Amniotic stem cell (primary cell): ENCODE results near the gene TNIK.

ENCODE experiments used
- DNase-seq: peaks from one replicate; lab custom pipeline; 2025; lab: John Stamatoyannopoulos, UW

TNIK gene

DNA sequence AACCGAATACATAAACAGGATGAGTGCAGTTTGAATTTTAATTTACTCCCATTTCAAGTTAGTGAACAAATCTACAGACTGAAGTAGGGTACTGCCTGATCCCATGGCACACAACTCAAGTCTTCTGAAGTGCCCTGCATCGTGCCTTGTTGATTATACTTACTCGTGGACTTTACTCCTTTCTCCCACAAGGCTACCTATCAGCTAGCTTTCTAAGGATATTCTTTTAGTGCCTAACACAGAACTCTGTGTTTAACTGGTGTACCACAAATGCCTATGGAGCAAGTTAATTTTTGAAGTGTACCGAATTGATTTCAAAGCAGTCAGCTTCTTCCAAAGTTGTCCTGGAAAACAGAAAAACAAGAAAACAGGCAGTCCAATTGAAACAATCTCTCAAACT is 119.8 kb downstream of the TNIK start:
- DNase-seq, result no peak

GRCh38 chr3:171339598-171339997 is 120.6 kb downstream of the TNIK start:
- no peak for DNase-seq

GRCh38 chr3:171336406-171336805 is 123.8 kb downstream of the TNIK start:
- DNase-seq, result no peak

DNA sequence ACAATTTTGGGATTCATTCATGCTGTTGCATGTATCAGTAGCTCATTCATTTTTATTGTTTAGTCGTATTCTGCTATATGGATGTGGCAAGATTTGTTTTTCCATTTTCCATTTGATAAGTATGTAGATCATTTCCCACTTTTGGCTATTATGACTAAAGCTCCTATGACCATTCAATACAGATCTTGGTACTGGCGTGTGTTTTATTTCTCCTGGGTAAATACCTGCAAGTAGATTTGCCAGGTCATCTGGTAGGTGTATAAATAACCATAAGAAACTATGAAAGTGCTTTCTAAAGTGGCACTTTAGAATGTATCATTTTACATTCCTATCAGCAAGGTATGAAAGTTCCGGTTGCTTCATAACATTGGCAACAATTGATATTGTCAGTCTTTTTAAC is 124.6 kb downstream of the TNIK start:
- DNase-seq, result no peak

DNA sequence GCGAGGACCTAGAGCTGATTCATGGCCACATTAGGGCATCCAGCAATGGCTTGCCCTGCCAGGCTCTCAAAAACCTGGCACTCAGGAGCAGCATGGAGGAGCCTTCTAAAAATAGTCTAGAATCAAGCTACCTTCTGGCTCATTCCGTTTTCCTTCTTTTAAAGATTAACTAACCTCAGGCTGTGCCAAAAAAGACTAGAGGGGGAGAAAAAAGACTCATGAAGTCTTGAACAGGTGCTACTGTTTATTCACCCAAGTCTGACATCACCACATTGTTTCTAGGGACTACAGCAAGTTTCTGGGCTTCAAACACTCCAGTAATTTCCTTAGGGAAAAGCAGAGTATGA is 125.8 kb downstream of the TNIK start:
- DNase-seq, result no peak

- DNase-seq, result no peak
These were observed 126.3 kb downstream of the TNIK start for GRCh38 chr3:171333784-171334464.

GRCh38 chr3:171330938-171331337 is 129.3 kb downstream of the TNIK start:
- DNase-seq, result no peak

GRCh38 chr3:171329746-171330145 is 130.5 kb downstream of the TNIK start:
- DNase-seq, result no peak

DNA sequence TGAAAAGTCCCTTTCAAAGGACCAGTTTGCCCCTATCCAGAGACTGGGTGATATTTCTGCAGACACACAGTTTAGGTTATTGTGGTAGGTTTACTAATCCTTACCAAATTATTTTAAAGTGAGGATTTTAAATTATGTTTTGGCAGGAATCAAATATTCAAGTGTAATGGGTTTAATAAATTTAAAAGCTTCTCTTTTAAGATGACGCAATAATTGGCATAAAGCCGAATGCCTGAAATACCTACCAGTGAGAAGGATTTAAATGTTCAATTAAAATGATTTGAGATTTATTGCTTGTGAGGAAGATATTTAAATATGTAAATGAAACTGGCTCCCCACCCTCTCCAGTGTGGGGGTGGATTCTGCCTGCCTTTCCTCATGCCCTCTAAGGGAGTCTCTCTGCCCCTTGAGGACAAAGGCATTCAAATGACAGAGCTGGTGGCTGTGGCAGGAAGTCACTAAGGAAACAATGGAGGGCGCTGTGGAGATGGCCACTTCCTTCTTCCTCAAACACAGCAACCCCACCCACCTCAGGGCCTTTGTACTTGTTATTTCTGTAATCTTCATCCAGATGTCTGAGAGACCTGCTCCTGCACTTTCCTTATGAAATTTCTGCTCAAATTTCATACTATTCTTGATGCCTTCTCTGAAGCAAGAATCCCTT is 131.7 kb downstream of the TNIK start:
- DNase-seq, result no peak

DNA sequence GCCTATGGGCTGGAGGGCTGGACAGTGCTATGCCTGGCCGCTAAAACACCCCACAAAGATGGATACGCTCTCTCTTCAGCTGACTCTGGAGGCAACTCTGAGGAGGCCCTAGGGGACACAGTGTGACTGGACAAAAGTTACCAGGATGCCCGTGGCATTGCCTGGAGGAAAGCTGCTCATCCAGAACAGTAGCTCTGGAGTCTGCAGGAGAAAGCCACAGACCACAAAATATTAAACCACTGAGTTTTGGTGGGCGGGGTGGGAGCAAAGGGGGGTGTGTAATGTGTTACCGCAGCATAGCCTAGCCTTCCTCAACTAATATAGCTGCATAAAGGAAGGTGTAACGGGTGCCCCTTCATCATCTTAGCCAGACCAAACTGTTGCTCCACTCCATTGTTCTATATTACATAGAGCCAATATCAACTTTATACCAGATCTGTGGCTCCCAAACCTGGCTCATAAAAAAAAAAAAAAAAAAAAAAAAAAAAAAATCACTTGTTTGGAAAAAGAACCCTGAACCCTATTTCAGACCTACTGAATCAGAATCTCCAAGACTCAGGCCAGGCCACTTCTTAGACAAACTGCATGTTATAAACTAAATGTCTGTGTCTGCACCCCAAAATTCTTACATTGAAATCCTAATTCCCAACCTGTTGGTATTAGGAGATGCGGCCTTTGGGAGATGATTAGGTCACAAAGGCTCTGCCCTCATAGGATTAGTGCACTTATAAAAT is 132.6 kb downstream of the TNIK start:
- DNase-seq, result no peak

DNA sequence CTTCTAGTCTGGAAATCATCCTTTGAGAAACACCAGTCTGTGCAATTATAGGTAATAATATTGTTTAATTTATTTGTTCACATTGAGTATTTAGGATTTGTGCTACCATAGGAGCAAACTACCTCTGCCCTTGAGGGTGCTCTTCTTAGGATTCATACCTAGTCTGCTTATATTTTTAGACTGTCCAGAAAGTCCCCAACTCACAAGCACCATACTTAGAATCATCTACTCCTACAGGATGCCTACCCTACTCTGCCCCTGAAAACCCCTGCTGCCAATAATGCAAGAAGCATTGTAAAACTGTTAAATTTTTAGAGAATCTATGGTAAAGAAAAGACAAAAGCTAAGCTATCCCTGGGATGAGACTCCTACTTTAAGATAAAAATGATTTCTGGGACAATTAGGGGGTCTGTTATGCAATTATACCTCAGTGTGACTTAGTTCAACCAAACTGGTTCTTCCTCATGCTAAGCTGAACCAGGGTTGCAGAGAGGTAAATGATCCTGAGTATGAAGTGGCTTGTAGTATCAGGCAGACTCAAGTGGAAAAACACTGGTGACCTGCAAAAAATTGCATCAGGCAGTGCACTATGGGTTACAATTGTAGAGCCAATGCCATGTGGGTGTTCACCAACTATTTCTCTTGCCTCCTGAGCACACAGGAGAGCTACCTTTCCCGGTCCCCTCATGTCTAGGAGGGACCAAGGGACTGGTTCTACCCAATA is 133.3 kb downstream of the TNIK start:
- no peak for DNase-seq

DNA sequence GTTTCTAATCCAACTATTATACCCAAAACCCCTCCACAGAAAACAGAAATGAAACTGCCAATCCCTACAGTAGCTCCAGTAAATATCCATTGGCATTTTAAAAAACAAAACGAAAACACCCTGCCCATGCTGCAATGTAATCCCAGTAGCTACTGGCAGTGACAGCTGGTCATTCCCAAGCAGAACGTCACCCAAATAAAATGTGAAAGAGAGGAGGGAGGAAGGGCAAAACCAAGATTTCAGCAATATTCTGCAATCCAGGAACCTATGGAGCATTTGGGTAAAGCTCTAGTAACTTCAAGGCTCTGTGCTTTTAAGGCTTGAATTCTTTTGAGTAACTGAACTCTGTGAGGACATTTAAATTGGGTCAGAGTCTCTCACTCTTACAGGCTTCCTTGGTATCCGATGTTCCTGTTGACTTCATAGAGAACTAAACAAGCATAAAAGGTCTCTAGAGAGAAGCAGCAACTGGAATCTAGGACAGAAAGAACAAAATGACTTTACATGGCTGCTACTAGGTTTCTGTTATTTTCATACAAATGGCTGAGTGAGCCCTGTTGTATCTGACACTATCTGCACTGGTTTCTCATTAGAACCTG is 136.2 kb downstream of the TNIK start:
- no peak for DNase-seq

GRCh38 chr3:171321559-171322360 is 138.4 kb downstream of the TNIK start:
- no peak for DNase-seq

DNA sequence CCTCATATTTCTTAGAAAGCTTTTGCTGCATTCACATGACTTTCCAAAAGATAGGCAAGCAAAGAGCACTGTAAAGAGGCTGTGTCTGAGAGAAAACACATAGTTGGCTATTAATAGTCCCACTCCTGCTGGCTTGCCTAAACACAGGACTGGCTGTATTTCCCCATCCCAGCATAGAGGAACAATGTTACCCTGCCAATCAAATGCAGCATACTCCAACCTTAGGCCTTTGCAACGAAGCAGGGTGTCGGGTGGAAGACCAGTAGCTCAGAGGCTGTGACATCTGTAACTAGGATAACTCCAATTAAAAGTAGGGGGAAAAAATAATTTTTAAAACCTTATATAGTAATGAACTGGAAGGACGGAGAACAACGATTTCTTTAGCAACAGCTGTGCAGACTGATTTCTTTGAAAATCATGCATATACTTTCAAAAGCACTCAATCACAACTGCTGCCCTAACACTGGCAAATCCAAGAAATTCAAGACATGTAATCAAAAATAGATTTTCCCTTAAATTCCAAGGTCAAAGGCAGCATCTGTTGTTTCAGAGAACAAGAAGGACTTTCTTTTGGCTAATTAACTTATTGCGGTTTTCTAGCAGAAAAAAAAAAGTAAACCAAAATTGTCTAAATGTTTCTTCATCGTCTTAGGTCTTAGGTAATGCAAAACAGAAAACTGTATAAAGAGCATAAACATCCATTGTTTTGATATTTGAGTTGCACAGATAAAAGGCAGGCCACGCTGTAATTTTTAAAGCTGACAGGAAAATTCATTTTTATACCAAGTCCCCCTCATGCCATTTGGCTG is 139.3 kb downstream of the TNIK start:
- no peak for DNase-seq

DNA sequence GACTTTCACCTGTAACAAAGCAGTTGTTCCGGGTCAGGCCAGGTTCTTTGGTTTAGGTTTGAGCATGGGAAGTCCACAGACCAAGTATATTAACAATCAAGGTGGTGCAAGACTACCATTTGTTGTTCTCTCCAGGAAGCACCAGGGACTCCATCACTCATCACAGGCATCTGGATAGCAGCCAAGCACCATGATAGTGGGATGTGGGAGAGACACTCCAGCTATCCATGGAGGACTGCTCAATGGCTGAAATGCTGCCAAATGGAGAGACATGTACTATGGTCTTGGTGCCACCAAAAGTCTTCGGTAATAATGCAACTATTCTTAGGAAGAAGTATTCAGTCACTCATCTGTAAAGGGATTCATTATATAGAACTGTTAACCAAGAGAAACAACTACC is 143.0 kb downstream of the TNIK start:
- no peak for DNase-seq

GRCh38 chr3:171315919-171316318 is 144.3 kb downstream of the TNIK start:
- no peak for DNase-seq

DNA sequence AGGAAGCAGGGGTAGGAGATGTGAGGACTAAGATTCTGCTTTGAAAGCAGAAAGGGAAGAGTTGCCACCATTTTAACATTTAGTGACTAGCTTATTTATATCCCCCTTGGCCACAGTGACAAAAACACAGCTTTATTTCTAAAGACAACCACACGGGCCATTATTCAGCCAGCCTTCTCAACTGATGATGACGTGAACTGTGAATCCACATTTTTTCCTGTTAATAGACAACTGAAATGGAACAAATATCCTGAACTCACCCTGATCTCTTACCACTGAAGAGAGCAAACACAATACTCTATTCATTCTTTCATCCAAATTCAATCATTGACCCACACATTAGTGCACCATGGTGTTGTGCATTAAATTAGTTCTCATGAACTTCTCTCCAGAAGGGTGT is 145.1 kb downstream of the TNIK start:
- DNase-seq, result no peak

DNA sequence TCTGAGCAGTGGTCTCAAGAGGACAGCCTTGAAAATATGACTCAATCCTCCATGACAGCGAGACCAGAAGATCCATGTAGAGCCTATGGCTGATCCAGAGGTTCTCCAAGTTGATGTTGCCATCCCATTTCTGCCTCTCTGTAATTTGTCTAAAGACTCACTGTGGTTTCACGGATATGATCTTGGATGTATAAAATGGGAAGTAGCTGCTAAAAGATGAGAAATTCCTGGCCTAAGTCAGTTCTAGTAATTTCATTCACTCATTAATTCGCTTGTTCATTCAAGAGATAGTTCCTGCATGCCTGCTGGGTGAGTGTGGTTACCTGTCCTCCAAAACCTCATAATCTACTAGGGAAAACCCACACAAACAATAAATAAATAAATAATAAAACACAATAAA is 145.9 kb downstream of the TNIK start:
- DNase-seq, result no peak

DNA sequence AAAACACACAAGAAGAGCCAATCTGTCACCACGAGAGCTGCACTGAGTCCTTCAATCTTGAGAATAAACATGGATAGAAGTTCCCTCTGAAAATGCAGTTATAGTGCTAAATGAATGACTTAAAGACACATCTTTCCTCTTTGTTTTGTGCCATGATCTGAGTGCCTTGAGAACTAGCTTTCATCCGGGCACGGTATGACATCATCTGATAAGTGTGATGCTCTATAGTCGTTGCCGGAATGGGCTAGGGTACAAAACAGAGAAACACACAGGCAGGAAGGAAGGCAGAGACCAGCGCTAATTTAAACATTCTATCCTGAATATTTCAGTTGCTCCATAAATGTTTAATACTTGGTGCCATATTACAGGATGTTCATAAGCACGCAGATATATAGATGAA is 146.5 kb downstream of the TNIK start:
- no peak for DNase-seq

DNA sequence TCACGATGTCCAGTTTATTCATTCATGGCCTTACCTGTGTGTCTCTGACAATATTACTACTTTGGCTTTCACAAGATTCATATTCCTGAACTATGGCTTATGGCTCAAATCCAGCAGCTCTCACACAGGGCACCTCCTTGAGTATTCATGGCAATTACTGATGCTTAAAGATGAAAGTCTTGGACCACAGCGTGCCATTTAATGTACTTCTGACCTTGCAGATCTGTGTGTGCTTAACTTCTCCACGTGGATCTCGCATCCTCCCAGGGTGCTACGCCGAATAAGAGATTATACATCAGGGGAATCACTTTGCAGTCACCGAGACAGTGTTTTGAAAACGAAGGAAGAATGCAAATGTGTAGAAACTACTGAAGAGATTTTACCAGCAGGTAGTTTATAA is 147.5 kb downstream of the TNIK start:
- no peak for DNase-seq

DNA sequence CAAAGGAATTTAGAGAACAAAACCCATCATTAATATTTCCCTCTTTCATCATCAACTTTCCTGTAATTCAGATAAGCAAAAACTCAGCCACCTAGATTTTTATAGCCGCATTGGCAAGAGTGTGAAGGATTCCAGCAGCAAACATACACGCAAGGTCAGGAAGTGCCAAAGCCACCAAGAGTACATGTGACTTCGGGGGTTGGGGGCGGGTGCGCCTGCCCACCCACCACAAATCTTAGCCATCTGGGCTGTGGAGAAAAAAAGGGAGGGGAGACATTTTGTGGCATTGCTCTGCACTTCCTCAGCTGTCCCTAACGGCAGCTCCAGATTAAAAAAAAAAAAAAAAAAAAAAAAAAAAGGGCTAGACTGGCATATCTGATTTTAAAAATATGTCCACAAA is 148.4 kb downstream of the TNIK start:
- DNase-seq, result no peak
